Naive B cell (primary cell): ENCODE data around the gene ZNF143. TPM values are rescaled to one million over a fixed set of nuclear protein-coding genes. Genes with fewer than 3 reads are reported as not detected.

ENCODE experiments used
- ATAC-seq, 2 donors: fragments of 150-1000 bp; cut with Tn5 transposase; 2 replicates each; pipeline ENCODE4 v1.10.0; 2021; ENCODE audit warnings: low read depth in 2 of 2, mild to moderate bottlenecking in 2 of 2, moderate library complexity in 2 of 2
- DNase-seq: peaks from one replicate; pipeline ENCODE4 v3.0.0; 2022
- H3K27ac Mint-ChIP-seq, 6 donors: one replicate each; pipeline ENCODE4 v1.8.0; 2020 to 2022; ENCODE audit warnings: mild to moderate bottlenecking in 6 of 6, mixed read lengths in 6 of 6, moderate library complexity in 5 of 6, inconsistent platforms in 2 of 6
- H3K27me3 Mint-ChIP-seq, 3 donors: one replicate each; pipeline ENCODE4 v1.8.0; 2021 to 2022; ENCODE audit warnings: mixed read lengths in 3 of 3, mild to moderate bottlenecking in 1 of 3
- H3K36me3 Mint-ChIP-seq, 2 donors: one replicate each; pipeline ENCODE4 v1.8.0; 2020 to 2022; ENCODE audit warnings: mixed read lengths in 2 of 2, inconsistent platforms in 1 of 2, mild to moderate bottlenecking in 1 of 2
- H3K4me1 Mint-ChIP-seq, 3 donors: one replicate each; pipeline ENCODE4 v1.8.0; 2020 to 2022; ENCODE audit warnings: mixed read lengths in 3 of 3, inconsistent platforms in 1 of 3, mild to moderate bottlenecking in 1 of 3, moderate library complexity in 1 of 3
- H3K4me3 Mint-ChIP-seq, 8 donors: one replicate each; pipeline ENCODE4 v1.8.0; 2020 to 2022; ENCODE audit warnings: mild to moderate bottlenecking in 8 of 8, mixed read lengths in 8 of 8, moderate library complexity in 8 of 8, inconsistent platforms in 2 of 8
- H3K9me3 Mint-ChIP-seq, 7 donors: one replicate each; pipeline ENCODE4 v1.8.0; 2020 to 2022; ENCODE audit warnings: mixed read lengths in 7 of 7, mild to moderate bottlenecking in 5 of 7, inconsistent platforms in 2 of 7, moderate library complexity in 1 of 7
- polyA plus RNA-seq, 6 donors: library from polyadenylated mRNA; unstranded; fragments of 300-500 nt; fragmentation: Illumina TruSeq; gene quantifications; one replicate each; pipeline ENCODE4 v1.2.3, GENCODE V29; 2021; ENCODE audit warnings: low read depth in 6 of 6

ZNF143 gene
- polyA plus RNA-seq, 6 donors from 2014 or later = 16.0 to 46.8 (median 34.9) TPM

- no peak for ATAC-seq
These were observed 2.2 kb downstream of the ZNF143 start for GRCh38 chr11:9462806-9463537.

DNA sequence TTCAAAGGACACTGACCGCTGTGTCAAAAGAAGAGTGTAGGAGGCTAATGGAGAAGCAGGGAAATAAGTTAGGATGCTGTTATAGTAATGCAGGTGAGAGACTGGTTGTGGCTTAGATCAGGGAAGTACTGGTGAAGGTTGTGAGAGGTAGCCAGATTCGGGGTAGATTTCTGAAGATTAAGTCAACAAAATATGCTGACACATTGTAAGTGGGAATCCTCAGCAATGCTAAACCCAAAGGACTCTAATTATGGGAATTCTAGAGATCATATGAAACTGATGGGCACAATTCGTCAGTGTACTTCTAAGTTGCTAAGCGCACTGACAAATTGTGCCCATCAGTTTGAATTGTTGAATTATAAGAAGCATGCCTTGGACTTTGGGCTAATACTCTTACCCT lies 10.0 kb downstream of the ZNF143 start:
- DNase-seq (no peak), ATAC-seq (no peak)
- H3K4me3 Mint-ChIP-seq = no peak overlapping the region
- peaks cover 0 to 11% (median 11%) of the 10 kb centered on the region in 3 donors for H3K4me1 Mint-ChIP-seq
- peaks cover 14 to 17% of the 10 kb centered on the region in 2 donors for H3K36me3 Mint-ChIP-seq
- H3K9me3 Mint-ChIP-seq = no peaks in the 10 kb centered on the region
- no peaks in the 10 kb centered on the region for H3K27me3 Mint-ChIP-seq
- peak overlapping the region in 1 of 6 donors; percentile 24 for H3K27ac Mint-ChIP-seq

More at GRCh38 chr11:9462806-9463537, 2.2 kb downstream of the ZNF143 start:
- Mint-ChIP-seq H3K4me1 (peaks cover 22 to 31% (median 28%) of the 10 kb centered on the region in 3 donors), H3K27me3 (no peaks in the 10 kb centered on the region), H3K4me3 (peak overlapping the region in 7 of 8 donors; percentile 36 to 96 (median 69)), H3K9me3 (peaks cover 0 to 4% (median 0%) of the 10 kb centered on the region in 7 donors), H3K27ac (peak overlapping the region; percentile 14 to 98 (median 84)), H3K36me3 (peaks cover 0 to 11% of the 10 kb centered on the region in 2 donors)
- DNase-seq = no peak

- no peak for DNase-seq
- Mint-ChIP-seq H3K27ac (no peak overlapping the region), H3K4me1 (peaks cover 0 to 6% (median 0%) of the 10 kb centered on the region in 3 donors), H3K4me3 (no peak overlapping the region), H3K27me3 (no peaks in the 10 kb centered on the region), H3K36me3 (peaks cover 14 to 17% of the 10 kb centered on the region in 2 donors), H3K9me3 (no peaks in the 10 kb centered on the region)
- no peak for ATAC-seq
These were observed 12.6 kb downstream of the ZNF143 start for GRCh38 chr11:9473408-9473807.

GRCh38 chr11:9479899-9480298 lies 19.1 kb downstream of the ZNF143 start:
- no peaks in the 10 kb centered on the region for H3K9me3 Mint-ChIP-seq
- H3K36me3 Mint-ChIP-seq = peaks cover 0 to 6% of the 10 kb centered on the region in 2 donors
- peak overlapping the region in 5 of 6 donors; percentile 18 to 81 (median 38) for H3K27ac Mint-ChIP-seq
- H3K4me3 Mint-ChIP-seq = peak overlapping the region in 1 of 8 donors; percentile 64
- DNase-seq (no peak), ATAC-seq (no peak)
- H3K4me1 Mint-ChIP-seq = peaks cover 0 to 10% (median 5%) of the 10 kb centered on the region in 3 donors
- H3K27me3 Mint-ChIP-seq = no peaks in the 10 kb centered on the region

DNA sequence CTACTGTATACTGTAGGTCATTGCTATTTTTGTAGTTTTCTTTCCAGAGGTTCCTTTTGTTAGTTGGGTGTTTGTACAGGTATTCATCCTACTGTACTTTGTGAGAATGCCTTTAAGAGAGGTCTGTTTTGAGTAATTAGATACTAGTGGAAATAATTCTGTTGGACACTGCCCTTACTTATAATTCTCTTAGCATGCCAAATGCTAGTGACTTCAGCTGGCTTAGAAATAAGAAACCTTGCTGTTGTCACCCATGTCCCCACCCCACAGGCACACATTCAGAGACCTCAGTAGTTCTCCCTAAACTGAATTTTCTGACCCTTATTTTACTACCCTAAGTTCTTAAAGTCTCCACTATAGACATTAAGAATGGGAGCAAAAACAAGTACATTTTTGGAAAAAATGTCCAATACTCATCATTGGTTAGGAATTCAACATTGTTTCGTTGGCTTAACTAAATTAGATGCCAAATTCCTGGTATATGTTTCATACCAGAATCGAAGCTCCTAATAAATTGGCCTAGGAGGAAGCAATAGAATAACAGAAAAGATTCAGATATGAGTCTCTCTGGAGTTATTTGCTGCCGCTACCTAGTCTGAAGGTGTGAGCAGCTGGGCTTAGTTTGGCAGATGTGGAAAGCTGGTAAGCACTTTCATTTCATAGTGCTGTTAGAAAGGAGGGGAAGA lies 28.4 kb downstream of the ZNF143 start:
- Mint-ChIP-seq H3K27ac (no peak overlapping the region), H3K4me3 (no peak overlapping the region), H3K36me3 (peaks cover 10 to 26% of the 10 kb centered on the region in 2 donors), H3K9me3 (no peaks in the 10 kb centered on the region), H3K27me3 (no peaks in the 10 kb centered on the region), H3K4me1 (peaks cover 0 to 4% (median 0%) of the 10 kb centered on the region in 3 donors)
- no peak for DNase-seq
- ATAC-seq = no peak

- DNase-seq = no peak
- Mint-ChIP-seq H3K36me3 (peaks cover 10 to 25% of the 10 kb centered on the region in 2 donors), H3K4me1 (peaks cover 0 to 4% (median 0%) of the 10 kb centered on the region in 3 donors), H3K27me3 (no peaks in the 10 kb centered on the region), H3K9me3 (no peaks in the 10 kb centered on the region), H3K27ac (no peak overlapping the region), H3K4me3 (no peak overlapping the region)
- ATAC-seq = no peak
These were observed 29.6 kb downstream of the ZNF143 start for GRCh38 chr11:9490376-9490775.

DNA sequence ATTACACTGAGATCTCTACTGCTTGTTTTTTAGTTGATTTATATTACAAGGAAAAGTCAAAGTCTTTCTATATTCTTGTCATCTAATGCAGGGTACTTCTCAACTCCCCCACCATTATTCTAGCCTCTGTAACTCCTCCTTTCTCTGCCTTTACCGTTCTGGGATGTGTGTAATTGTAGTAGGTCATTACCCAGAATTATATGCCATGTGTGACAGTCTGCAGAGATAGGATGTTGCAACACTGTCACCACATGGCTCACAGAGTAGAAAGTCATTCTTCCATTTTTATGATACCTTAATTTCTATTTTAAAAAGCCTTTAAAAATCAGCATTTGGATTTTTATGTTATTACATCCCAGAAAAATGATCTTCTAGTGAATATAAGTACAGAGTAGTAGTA lies 32.7 kb downstream of the ZNF143 start:
- Mint-ChIP-seq H3K4me1 (peaks cover 0 to under 1% (median 0%) of the 10 kb centered on the region in 3 donors), H3K27me3 (no peaks in the 10 kb centered on the region), H3K27ac (no peak overlapping the region), H3K9me3 (no peaks in the 10 kb centered on the region), H3K4me3 (no peak overlapping the region), H3K36me3 (peaks cover 15 to 18% of the 10 kb centered on the region in 2 donors)
- DNase-seq (no peak), ATAC-seq (no peak)

DNA sequence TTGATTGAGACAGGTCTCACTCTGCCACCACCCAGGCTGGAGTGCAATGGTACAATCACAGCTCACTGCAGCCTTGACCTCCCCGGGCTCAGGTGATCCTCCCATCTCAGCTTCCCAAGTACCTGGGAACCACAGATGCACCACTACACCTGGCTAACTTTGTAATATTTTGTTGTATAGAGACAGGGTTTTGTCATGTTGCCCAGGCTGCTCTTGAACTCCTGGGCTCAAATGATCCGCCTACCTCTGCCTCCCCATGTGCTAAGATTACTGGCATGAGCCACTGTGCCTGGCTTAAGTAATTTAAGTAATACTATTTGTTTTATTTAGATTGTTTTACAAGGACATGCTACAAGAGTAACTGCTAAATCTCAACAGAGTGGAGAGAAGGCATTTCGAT lies 33.5 kb downstream of the ZNF143 start:
- Mint-ChIP-seq H3K9me3 (no peaks in the 10 kb centered on the region), H3K4me1 (no peaks in the 10 kb centered on the region), H3K27ac (no peak overlapping the region), H3K36me3 (peaks cover 13 to 20% of the 10 kb centered on the region in 2 donors), H3K27me3 (no peaks in the 10 kb centered on the region), H3K4me3 (no peak overlapping the region)
- DNase-seq (no peak), ATAC-seq (no peak)

DNA sequence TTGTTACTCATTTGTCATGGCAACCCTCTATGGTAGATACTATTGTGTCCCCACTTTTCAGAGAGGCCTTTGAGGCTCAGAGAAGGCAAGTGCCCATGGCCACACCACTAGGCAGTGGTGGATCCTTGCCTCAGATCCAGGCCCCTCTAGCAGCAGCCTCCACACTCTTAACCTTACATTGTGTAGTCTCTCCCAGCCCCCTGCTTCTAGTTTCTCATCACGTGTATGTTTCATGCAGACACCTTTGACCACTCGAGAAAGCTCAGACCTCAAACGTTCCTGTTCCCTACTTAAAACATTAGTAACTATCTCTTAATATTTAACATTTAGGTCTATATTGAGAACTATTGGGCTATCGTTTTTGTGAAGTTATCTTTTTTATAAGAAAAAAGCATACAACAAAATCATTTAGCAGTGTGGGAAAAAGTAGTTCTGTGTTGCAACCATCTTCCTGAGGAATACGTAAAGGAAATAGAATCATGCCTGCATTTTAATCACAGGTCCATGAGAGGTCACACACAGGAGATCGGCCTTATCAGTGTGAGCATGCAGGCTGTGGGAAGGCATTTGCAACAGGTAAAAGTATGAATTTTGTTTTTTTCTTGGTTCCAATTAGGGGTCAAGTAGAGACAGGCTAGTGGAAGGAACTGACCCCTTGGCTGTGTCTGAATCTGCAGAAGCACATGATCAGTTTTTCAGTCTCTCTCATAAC lies 35.1 kb downstream of the ZNF143 start:
- Mint-ChIP-seq H3K4me1 (no peaks in the 10 kb centered on the region), H3K9me3 (no peaks in the 10 kb centered on the region), H3K36me3 (peaks cover 14 to 20% of the 10 kb centered on the region in 2 donors), H3K4me3 (no peak overlapping the region), H3K27me3 (no peaks in the 10 kb centered on the region), H3K27ac (peak overlapping the region in 3 of 6 donors; percentile 20 to 50 (median 44))
- ATAC-seq = no peak
- no peak for DNase-seq

- Mint-ChIP-seq H3K27ac (peak overlapping the region in 2 of 6 donors; percentile 22 to 23), H3K4me1 (no peaks in the 10 kb centered on the region), H3K36me3 (peaks cover 22 to 23% of the 10 kb centered on the region in 2 donors), H3K4me3 (no peak overlapping the region), H3K27me3 (no peaks in the 10 kb centered on the region), H3K9me3 (no peaks in the 10 kb centered on the region)
- no peak for ATAC-seq
- DNase-seq = no peak
These were observed 37.8 kb downstream of the ZNF143 start for GRCh38 chr11:9498457-9499078.

DNA sequence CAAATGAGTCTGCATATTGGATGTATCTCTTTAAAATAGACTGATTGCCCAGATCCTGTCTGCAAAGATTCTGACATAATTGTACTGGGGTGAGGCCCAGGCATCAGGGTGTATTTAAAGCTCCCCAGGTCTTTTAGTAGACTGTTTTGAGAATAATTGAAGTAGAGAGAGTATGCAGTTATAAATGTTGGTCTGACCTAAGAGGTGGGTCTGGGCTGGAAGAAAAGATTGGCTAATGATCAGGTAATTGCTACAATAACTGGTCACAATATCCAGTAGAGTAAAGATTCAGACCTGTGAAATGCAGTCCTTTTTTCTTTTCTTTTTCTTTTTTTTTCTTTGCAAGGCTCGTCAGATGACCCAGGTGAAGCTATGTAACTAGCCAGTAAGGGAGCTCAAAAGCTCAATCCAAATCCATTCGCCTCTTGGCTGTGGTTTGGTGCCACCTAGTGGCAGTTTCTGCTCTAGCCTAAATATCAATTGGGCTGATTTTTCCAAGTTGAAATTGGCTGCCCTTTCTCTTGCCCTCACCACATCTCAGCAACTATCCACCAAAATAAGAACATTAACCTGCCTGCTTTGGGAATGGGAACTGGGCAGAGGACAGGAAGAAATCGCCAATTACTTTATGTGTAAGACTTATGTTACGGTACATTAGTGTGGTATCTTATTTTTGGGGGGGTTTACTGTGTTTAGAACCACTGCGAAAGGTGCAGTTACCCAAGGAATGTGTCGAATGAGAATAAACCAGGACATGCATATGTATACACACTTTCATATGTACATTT lies 45.9 kb downstream of the ZNF143 start:
- Mint-ChIP-seq H3K4me3 (no peak overlapping the region), H3K36me3 (peaks cover 14 to 15% of the 10 kb centered on the region in 2 donors), H3K27ac (peak overlapping the region in 1 of 6 donors; percentile 38), H3K4me1 (peaks cover 5 to 12% (median 9%) of the 10 kb centered on the region in 3 donors), H3K9me3 (no peaks in the 10 kb centered on the region), H3K27me3 (no peaks in the 10 kb centered on the region)
- peak; percentile 51 for DNase-seq
- ATAC-seq = peak; percentile 61 to 89

- peaks cover 13 to 14% of the 10 kb centered on the region in 2 donors for H3K36me3 Mint-ChIP-seq
- no peak for DNase-seq
These were observed 46.4 kb downstream of the ZNF143 start for GRCh38 chr11:9507277-9507580.

More at GRCh38 chr11:9507277-9507580, 46.4 kb downstream of the ZNF143 start:
- no peak for ATAC-seq
- peaks cover 5 to 12% (median 9%) of the 10 kb centered on the region in 3 donors for H3K4me1 Mint-ChIP-seq
- no peak overlapping the region for H3K4me3 Mint-ChIP-seq
- no peak overlapping the region for H3K27ac Mint-ChIP-seq
- H3K27me3 Mint-ChIP-seq = no peaks in the 10 kb centered on the region
- no peaks in the 10 kb centered on the region for H3K9me3 Mint-ChIP-seq
